Thyroid gland (tissue), 4 donors: ENCODE measurements around the gene ZNF181. TPM values are rescaled to one million over a fixed set of nuclear protein-coding genes. Genes with fewer than 3 reads are reported as not detected.

ENCODE experiments used
- DNase-seq, 2 donors: peaks; one replicate each; pipeline ENCODE4 v3.0.0-alpha.2; 2019
- H3K27ac ChIP-seq, 3 donors: fragments of 200-600 bp; sonication (generic); 1 replicate in 2 of 3; 2 replicates in 1 of 3; pipeline ENCODE4 v1.5.1; 2016 to 2019; ENCODE audit warnings: mild to moderate bottlenecking in 1 of 3, moderate library complexity in 1 of 3
- H3K27me3 ChIP-seq: fragments of 200-600 bp; sonication (generic); one replicate; pipeline ENCODE4 v1.5.1; 2019
- H3K36me3 ChIP-seq, 2 donors: fragments of 200-600 bp; sonication (generic); one replicate each; pipeline ENCODE4 v1.5.1; 2016 to 2019
- H3K4me1 ChIP-seq, 2 donors: fragments of 200-600 bp; sonication (generic); one replicate each; pipeline ENCODE4 v1.5.1; 2017 to 2019
- H3K4me3 ChIP-seq, 3 donors: fragments of 200-600 bp; sonication (generic); replicated peaks in 1 of 3; 1 replicate in 2 of 3; 2 replicates in 1 of 3; pipeline ENCODE4 v1.5.1; 2016; ENCODE audit warnings: mild to moderate bottlenecking in 1 of 3
- H3K9me3 ChIP-seq: fragments of 200-600 bp; sonication (generic); one replicate; pipeline ENCODE4 v1.5.1; 2017
- CTCF ChIP-seq, 6 experiments: fragments of 200-600 bp in 3 of 6; fragments of 450-650 bp in 3 of 6; sonication (generic) in 3 of 6; IDR thresholded peaks; one replicate each; pipeline ENCODE4 v1.5.1; 2016 to 2019; ENCODE audit warnings: antibody characterized with exemption in 6 of 6, mild to moderate bottlenecking in 2 of 6, inconsistent platforms in 1 of 6, moderate library complexity in 1 of 6
- POLR2A ChIP-seq, 2 donors: fragments of 450-650 bp; IDR thresholded peaks; one replicate each; pipeline ENCODE4 v1.6.1; 2017; ENCODE audit warnings: antibody characterized with exemption in 2 of 2, mild to moderate bottlenecking in 2 of 2, moderate library complexity in 1 of 2
- WGBS, 2 donors: methylation state at CpG; one replicate each; pipeline ENCODE4 v1.1.5; 2017; 5-methylcytosine and 5-hydroxymethylcytosine counted together
- intact Hi-C: fragments of 100-400 bp; cut with DNase I; formaldehyde crosslinking; loops from one replicate; pipeline ENCODE4 v1.15.1; 2023
- total RNA-seq, 4 donors: library from RNA; depleted of rRNA; stranded (reverse); fragments of >200 nt; gene quantifications; one replicate each; pipeline ENCODE4 v1.2.3, GENCODE V29; 2016

Gene ZNF181
- total RNA-seq, 4 donors from 2014 or later = 28.1 to 39.8 (median 36.0) TPM

- no peaks in the 10 kb centered on the region for H3K9me3 ChIP-seq
- WGBS, 2 donors = 79 to 90% methylated on average over 5 to 6 of the region's 7 CpGs
- H3K27me3 ChIP-seq = no peaks in the 10 kb centered on the region
- H3K27ac ChIP-seq = no peak overlapping the region
- peaks cover 15 to 19% of the 10 kb centered on the region in 2 donors for H3K4me1 ChIP-seq
- H3K4me3 ChIP-seq = no peak overlapping the region
- TF ChIP-seq POLR2A (IDR thresholded peaks at IDR 0.05) = no peak
- no peak for TF ChIP-seq CTCF (IDR thresholded peaks at IDR 0.05)
- intact Hi-C loops = no loop called here
- no peak for DNase-seq
- no peaks in the 10 kb centered on the region for H3K36me3 ChIP-seq
Observed at GRCh38 chr19:34731964-34732363, 2.1 kb upstream of the ZNF181 start.

- peaks cover 15 to 19% of the 10 kb centered on the region in 2 donors for H3K4me1 ChIP-seq
- no peak for TF ChIP-seq CTCF (IDR thresholded peaks at IDR 0.05)
- TF ChIP-seq POLR2A (IDR thresholded peaks at IDR 0.05) = no peak
- H3K4me3 ChIP-seq = peak overlapping the region in 2 of 3 donors; percentile 62 to 75
- 33 to 41% methylated on average over 6 of the region's 15 CpGs for WGBS, 2 donors
- peak overlapping the region in 2 of 3 donors; percentile 92 to 99 for H3K27ac ChIP-seq
- no peak for DNase-seq
- H3K36me3 ChIP-seq = no peaks in the 10 kb centered on the region
- no peaks in the 10 kb centered on the region for H3K27me3 ChIP-seq
- no peaks in the 10 kb centered on the region for H3K9me3 ChIP-seq
- intact Hi-C loops = no loop called here
Observed at GRCh38 chr19:34732612-34733211, 1.3 kb upstream of the ZNF181 start.

- Histone ChIP-seq H3K9me3 (no peaks in the 10 kb centered on the region), H3K4me3 (peak overlapping the region; percentile 62 to 75 (median 66)), H3K27ac (peak overlapping the region; percentile 92 to 99 (median 96)), H3K27me3 (no peaks in the 10 kb centered on the region), H3K36me3 (no peaks in the 10 kb centered on the region), H3K4me1 (peaks cover 15 to 19% of the 10 kb centered on the region in 2 donors)
- TF ChIP-seq POLR2A (IDR thresholded peaks at IDR 0.05) (no peak), CTCF (IDR thresholded peaks at IDR 0.05) (no peak)
- WGBS, 2 donors = 1 to 2% methylated on average over 13 of the region's 13 CpGs
- DNase-seq = peak; percentile 53 to 55
- intact Hi-C loops = no loop called here
Observed at GRCh38 chr19:34733266-34733745, 737 bp upstream of the ZNF181 start.

- peaks cover 15 to 19% of the 10 kb centered on the region in 2 donors for H3K4me1 ChIP-seq
- no peak for DNase-seq
- H3K4me3 ChIP-seq = peak overlapping the region; percentile 62 to 75 (median 66)
- H3K27me3 ChIP-seq = no peaks in the 10 kb centered on the region
- no peak for TF ChIP-seq CTCF (IDR thresholded peaks at IDR 0.05)
- no peak for TF ChIP-seq POLR2A (IDR thresholded peaks at IDR 0.05)
- H3K27ac ChIP-seq = peak overlapping the region; percentile 92 to 99 (median 96)
- H3K36me3 ChIP-seq = peaks cover 6 to 8% of the 10 kb centered on the region in 2 donors
- H3K9me3 ChIP-seq = no peaks in the 10 kb centered on the region
- intact Hi-C loops = loop anchor here (5.0 kb wide), 1 partner anchor 38 kb away; the partner anchor contains the start of gene ZNF599
- 8 to 13% methylated on average over 16 of the region's 16 CpGs for WGBS, 2 donors
Observed at GRCh38 chr19:34734537-34735103, 577 bp downstream of the ZNF181 start.
